ENCODE data around the gene NDFIP1.
"Not testable (repeated sequence)": the region's sequence is repeated elsewhere in the genome, so short reads cannot be mapped to it uniquely, and the experiment has no call there.

NDFIP1 gene

DNA sequence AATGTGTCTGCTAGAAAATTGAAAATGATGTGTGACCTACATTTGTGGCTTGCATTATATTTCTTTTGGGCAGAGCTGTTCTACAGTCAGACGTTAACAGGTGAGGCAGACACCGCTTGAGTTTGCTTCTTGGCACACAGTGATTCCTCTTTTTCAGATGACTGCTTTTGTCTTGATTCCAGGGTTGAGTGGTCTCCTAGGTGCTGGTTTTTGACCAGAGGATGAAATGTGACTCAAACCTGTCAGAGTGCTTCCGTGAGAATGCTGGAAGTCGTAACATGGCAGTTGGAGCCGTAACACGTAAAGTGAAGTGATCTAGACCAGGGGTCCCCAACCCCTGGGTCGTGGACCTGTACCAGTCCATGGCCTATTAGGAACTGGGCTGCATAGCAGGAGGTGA is 28.3 kb upstream of the NDFIP1 start:
- no peaks in the 10 kb centered on the region for H3K9me3 Mint-ChIP-seq
- no peaks in the 10 kb centered on the region for H3K27me3 Mint-ChIP-seq (ENCODE audit: low read depth)
- no peaks in the 10 kb centered on the region for H3K36me3 Mint-ChIP-seq (ENCODE audit: low read depth)
- H3K27ac Mint-ChIP-seq: no peak overlapping the region
- H3K4me3 Mint-ChIP-seq: no peak overlapping the region
- H3K4me1 Mint-ChIP-seq (ENCODE audit: low read depth): peaks cover 4% of the 10 kb centered on the region
- no peak for DNase-seq (ENCODE audit: low spot score)

DNA sequence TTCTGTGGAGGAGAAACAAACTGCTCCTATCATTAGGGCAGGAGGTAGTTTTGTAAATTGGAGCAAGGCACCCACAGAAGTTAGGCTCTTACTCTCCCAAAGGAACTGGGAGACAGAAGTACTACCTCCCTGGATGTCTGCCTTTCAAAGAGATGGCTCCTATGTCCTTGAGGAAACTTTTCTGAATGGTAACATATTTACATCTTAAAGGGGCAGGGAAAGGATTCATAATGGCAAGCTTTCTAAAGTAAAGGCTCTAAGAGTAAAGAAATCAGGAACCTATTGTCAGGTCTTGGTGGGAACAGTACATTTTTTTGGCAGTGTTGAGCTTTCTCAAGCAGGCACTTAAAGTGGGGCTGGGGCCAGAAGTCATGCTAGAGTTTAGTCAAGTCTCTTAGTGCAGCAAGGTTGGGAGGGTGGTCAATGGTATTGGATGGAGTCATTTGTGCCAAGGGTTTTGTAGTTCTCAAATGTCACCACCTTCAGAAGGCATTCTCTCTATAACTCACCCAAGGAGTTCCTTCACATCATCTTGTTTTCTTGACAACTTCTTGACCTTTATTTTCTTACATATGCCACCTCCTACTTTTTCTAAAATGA is 26.3 kb upstream of the NDFIP1 start:
- peak; percentile 56 for DNase-seq (ENCODE audit: low spot score)
- Mint-ChIP-seq H3K27ac (peak overlapping the region; percentile 34), H3K4me1 (ENCODE audit: low read depth) (peaks cover 6% of the 10 kb centered on the region), H3K4me3 (no peak overlapping the region), H3K9me3 (no peaks in the 10 kb centered on the region), H3K27me3 (ENCODE audit: low read depth) (no peaks in the 10 kb centered on the region), H3K36me3 (ENCODE audit: low read depth) (no peaks in the 10 kb centered on the region)

DNA sequence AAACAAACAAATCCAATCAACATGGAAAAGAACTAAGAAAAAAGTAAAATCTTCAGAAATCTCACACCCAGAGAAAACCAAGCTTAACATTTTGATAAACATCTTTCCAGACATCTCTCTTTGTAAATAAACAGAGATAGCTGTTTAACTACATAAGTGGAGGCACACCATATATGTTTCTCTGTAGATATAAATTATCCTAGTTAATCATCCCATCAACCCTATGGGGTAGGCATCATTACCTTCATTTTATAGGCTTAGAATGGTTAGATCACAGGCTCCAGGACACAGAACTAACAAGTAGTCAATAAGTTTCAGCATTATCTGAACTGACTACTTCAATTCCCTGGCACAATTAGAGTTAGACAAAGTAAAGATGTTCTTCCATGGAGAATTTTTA is 22.4 kb upstream of the NDFIP1 start:
- Mint-ChIP-seq H3K4me3 (no peak overlapping the region), H3K27ac (no peak overlapping the region), H3K9me3 (no peaks in the 10 kb centered on the region), H3K27me3 (ENCODE audit: low read depth) (no peaks in the 10 kb centered on the region), H3K4me1 (ENCODE audit: low read depth) (peaks cover 24% of the 10 kb centered on the region), H3K36me3 (ENCODE audit: low read depth) (no peaks in the 10 kb centered on the region)
- DNase-seq (ENCODE audit: low spot score): no peak

DNA sequence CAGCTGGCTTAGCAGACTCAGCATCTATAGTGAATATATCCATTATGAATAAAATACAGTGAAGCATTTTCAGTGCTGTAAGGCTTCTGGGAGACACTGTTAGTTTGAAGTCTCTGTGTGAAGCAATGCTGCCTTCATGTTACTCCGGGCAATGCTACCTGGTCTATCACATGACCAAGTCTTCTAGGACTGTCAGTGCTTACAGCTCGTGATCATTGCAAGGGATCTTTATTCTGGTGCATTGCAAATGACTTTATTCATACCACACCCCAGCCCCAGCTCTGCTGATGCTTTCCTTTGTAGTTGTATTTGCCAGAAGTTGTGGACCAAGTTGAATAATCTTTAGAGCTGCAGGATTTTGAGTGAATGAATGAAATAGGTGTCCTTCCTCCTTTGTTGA is 21.9 kb upstream of the NDFIP1 start:
- Mint-ChIP-seq H3K4me3 (no peak overlapping the region), H3K4me1 (ENCODE audit: low read depth) (peaks cover 24% of the 10 kb centered on the region), H3K36me3 (ENCODE audit: low read depth) (no peaks in the 10 kb centered on the region), H3K9me3 (no peaks in the 10 kb centered on the region), H3K27me3 (ENCODE audit: low read depth) (no peaks in the 10 kb centered on the region), H3K27ac (no peak overlapping the region)
- no peak for DNase-seq (ENCODE audit: low spot score)

DNA sequence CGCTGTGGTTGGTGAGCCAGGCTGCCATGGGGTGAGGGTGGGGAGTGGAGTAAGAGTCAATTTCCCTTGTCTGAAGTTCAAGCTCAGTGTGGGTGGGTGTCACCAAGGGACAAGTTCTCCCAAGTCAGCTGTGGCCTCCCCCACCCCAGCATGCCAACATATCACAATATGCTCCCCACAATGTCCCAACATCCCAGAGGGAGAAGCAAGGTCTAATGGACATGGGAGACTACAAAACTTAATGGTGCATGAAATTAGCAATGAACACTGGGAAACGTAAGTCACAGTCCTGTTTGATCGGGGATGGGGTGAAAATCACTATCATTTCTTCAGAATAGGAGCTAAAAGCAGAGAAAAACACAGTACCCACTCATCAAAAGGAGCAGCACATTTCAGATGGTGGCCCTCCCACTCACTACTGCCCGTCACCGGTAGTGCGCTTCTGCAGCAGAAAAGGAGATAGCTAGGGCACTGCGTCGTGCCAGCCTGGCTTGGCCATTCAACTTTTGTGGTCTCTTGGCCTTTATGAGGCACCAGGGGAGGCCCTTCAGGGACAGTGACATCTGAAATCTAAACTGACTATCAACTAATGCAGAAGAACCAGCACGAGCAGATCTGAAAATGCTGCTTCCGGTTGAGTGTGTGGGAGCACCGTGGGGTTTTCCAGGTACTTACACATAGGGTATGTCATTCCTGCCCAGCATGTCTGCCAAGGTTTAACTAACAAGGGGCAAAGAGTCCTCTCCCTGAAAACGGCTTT is 20.5 kb upstream of the NDFIP1 start:
- peak overlapping the region; percentile 33 for H3K4me3 Mint-ChIP-seq
- H3K36me3 Mint-ChIP-seq (ENCODE audit: low read depth): no peaks in the 10 kb centered on the region
- peak overlapping the region; percentile 41 for H3K27ac Mint-ChIP-seq
- no peaks in the 10 kb centered on the region for H3K27me3 Mint-ChIP-seq (ENCODE audit: low read depth)
- H3K4me1 Mint-ChIP-seq (ENCODE audit: low read depth): peaks cover 20% of the 10 kb centered on the region
- H3K9me3 Mint-ChIP-seq: no peaks in the 10 kb centered on the region
- DNase-seq (ENCODE audit: low spot score): peak; percentile 65

DNA sequence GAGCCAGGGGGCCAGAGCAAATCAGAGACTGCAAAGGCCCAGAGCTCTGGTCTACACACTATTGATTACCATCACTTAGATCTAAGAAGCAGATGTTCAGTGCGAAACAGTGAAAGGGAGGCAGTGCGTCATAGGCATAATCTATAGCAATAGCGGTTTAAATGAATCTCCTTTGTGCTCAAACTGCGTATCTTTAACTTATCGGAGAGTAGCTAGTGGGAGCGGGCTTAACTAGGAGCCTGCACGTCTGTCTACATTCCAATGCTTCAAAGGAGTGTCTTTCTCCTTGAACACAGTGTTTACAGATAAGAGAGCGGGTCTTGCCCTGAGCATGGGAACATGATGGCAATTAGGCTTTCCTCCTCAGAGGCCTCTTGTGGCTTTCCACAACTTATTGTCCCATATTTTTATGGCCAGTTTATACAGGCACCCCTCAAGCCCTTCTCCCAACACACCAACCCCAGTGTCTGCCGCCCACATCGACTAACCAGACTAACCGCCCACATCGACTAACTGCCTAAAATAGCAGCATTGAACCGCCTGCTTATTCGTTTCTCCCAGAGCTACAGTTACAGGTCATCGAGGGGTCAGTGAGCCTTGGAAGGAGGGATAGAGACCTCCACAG is 19.6 kb upstream of the NDFIP1 start:
- Mint-ChIP-seq H3K4me3 (peak overlapping the region; percentile 33), H3K27ac (peak overlapping the region; percentile 41), H3K4me1 (ENCODE audit: low read depth) (peaks cover 22% of the 10 kb centered on the region)
- not testable (repeated sequence) for H3K27me3 Mint-ChIP-seq (ENCODE audit: low read depth); H3K36me3 Mint-ChIP-seq (ENCODE audit: low read depth); H3K9me3 Mint-ChIP-seq
- peak; percentile 25 for DNase-seq (ENCODE audit: low spot score)

DNA sequence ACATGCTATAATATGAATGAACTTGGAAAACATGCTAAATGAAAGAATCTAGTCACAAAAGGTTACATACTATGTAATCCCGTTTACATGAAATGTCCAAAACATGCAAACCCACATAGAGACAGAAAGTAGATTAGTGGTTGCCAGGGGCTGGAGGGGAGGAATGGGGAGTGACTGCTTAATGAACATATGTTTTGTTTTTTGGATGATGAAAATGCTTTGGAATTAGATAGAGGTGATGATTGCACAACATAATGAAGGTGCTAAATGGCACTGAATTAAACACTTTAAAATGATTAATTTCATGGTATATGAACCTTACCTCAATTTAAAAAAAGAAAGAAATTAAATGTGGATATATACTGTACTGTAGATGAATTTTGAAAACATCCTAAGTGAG is 17.6 kb upstream of the NDFIP1 start:
- peaks cover 40% of the 10 kb centered on the region for H3K4me1 Mint-ChIP-seq (ENCODE audit: low read depth)
- no peak overlapping the region for H3K4me3 Mint-ChIP-seq

DNA sequence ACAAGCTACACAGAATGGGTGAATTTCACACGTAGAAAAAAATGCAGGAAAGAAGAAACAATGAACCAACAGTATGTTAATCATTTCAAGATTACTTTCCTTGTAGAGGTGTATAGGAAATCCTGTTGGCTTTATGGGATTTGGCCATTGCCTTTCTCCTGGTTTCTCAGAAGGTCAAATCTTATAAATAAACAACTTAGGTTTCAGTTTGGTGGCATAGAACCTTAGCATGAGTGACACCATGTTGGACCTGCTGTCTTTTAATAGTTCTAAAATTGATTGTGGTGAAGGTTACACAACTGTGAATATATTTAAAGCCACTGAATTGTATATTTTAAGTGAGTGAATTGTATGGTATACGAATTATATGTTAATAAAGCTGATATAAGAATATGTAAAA is 16.7 kb upstream of the NDFIP1 start:
- Mint-ChIP-seq H3K36me3 (ENCODE audit: low read depth) (no peaks in the 10 kb centered on the region), H3K4me1 (ENCODE audit: low read depth) (peaks cover 42% of the 10 kb centered on the region), H3K9me3 (no peaks in the 10 kb centered on the region), H3K27me3 (ENCODE audit: low read depth) (no peaks in the 10 kb centered on the region), H3K27ac (no peak overlapping the region), H3K4me3 (no peak overlapping the region)
- no peak for DNase-seq (ENCODE audit: low spot score)

More for the DNA sequence above, 17.6 kb upstream of the NDFIP1 start:
- DNase-seq (ENCODE audit: low spot score): no peak
- no peaks in the 10 kb centered on the region for H3K9me3 Mint-ChIP-seq
- H3K27ac Mint-ChIP-seq: no peak overlapping the region
- no peaks in the 10 kb centered on the region for H3K36me3 Mint-ChIP-seq (ENCODE audit: low read depth)
- H3K27me3 Mint-ChIP-seq (ENCODE audit: low read depth): no peaks in the 10 kb centered on the region

DNA sequence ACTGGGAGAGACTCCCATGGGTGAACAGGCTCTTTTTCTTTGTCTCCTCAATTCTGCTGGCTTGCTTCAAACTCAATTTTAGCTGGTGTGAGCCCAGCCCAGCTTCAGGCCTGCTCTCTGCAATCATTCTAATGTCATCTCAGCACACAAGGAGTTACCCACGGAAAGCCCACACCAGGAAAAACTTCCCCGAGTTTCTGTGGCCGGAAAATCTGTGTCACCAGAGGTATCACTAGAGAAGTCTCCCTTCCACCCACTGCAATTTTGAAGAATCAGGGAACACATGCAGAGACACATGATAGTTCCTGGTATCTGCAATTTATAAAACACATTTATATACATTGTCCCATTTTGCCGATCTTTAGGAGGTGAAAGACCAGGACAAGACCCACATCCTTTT is 13.5 kb upstream of the NDFIP1 start:
- Mint-ChIP-seq H3K9me3 (no peaks in the 10 kb centered on the region), H3K4me1 (ENCODE audit: low read depth) (peaks cover 36% of the 10 kb centered on the region), H3K36me3 (ENCODE audit: low read depth) (no peaks in the 10 kb centered on the region), H3K27me3 (ENCODE audit: low read depth) (no peaks in the 10 kb centered on the region), H3K4me3 (peak overlapping the region; percentile 68), H3K27ac (peak overlapping the region; percentile 90)
- peak; percentile 81 for DNase-seq (ENCODE audit: low spot score)

DNA sequence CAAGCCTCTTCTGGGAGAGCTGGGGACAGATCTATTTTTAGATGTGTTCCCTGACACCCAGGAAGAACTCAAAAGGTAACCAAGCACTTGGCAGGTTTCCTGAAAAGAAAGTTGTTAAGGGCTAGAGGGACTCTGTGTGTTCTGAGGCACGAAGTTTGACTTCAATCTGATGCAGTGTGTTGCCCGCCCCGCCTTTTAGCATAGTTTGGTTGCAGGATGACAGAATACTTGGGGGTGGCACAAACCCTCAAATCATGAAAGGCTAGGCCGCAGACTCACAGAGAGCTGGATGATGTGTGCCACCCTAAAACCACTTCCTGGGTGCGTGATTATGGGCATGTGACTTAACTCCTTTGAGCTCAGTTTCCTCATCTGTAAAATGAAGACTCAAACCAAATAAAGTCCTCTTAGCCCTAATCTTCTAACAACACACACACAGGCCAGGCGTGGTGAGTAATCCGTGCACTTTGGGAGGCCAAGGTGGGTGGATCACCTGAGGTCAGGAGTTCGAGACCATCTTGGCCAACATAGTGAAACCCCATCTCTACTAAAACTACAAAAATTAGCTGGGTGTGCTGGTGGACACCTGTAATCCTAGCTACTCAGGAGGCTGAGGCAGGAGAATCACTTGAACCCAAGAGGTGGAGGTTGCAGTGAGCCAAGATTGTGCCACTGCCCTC is 12.8 kb upstream of the NDFIP1 start:
- peak; percentile 89 for DNase-seq (ENCODE audit: low spot score)
- Mint-ChIP-seq H3K36me3 (ENCODE audit: low read depth) (no peaks in the 10 kb centered on the region), H3K4me1 (ENCODE audit: low read depth) (peaks cover 38% of the 10 kb centered on the region), H3K4me3 (peak overlapping the region; percentile 68), H3K9me3 (no peaks in the 10 kb centered on the region), H3K27me3 (ENCODE audit: low read depth) (no peaks in the 10 kb centered on the region), H3K27ac (peak overlapping the region; percentile 90)

DNA sequence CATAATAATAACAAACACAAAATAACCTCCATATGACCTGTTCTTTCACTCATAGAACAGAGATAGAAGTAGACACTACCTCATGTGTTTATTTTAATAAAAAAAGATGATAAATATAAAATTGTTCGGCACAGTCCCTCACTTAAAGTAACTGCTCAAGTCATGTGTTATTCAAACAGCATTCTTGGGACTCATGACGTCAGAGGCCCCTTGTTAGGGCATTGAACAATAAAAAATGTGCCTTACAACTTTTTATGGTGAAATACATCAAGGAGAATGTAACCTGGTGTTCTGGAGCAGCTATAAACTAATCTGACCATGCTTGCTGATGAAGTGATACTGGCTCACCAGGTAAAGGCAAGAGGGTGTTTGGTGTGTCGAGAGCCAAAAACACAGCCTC is 12.2 kb upstream of the NDFIP1 start:
- no peaks in the 10 kb centered on the region for H3K36me3 Mint-ChIP-seq (ENCODE audit: low read depth)
- no peak for DNase-seq (ENCODE audit: low spot score)
- no peaks in the 10 kb centered on the region for H3K9me3 Mint-ChIP-seq
- H3K27me3 Mint-ChIP-seq (ENCODE audit: low read depth): no peaks in the 10 kb centered on the region
- no peak overlapping the region for H3K27ac Mint-ChIP-seq
- H3K4me3 Mint-ChIP-seq: no peak overlapping the region
- H3K4me1 Mint-ChIP-seq (ENCODE audit: low read depth): peaks cover 39% of the 10 kb centered on the region

DNA sequence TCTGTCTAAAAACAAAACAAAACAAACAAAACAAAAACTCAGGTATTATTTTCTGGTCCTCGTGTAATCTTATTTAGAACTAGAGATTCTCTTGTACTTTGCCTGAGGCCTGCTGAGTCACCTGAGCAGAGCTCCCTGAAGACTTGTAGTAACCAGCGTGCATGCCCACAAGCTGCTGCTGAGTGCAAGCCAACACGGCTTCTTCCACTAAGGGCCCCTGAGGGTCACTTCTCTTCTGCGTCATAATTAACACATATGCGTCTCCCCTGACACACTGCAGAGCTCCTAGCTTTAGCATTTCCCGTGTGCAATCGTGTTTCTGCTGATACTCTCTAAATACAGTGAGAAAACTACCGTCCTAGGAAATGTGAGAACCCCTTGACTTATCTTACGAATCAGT is 10.9 kb upstream of the NDFIP1 start:
- Mint-ChIP-seq H3K4me1 (ENCODE audit: low read depth) (peaks cover 39% of the 10 kb centered on the region), H3K27me3 (ENCODE audit: low read depth) (no peaks in the 10 kb centered on the region), H3K9me3 (no peaks in the 10 kb centered on the region), H3K4me3 (no peak overlapping the region), H3K27ac (peak overlapping the region; percentile 55), H3K36me3 (ENCODE audit: low read depth) (no peaks in the 10 kb centered on the region)
- no peak for DNase-seq (ENCODE audit: low spot score)

DNA sequence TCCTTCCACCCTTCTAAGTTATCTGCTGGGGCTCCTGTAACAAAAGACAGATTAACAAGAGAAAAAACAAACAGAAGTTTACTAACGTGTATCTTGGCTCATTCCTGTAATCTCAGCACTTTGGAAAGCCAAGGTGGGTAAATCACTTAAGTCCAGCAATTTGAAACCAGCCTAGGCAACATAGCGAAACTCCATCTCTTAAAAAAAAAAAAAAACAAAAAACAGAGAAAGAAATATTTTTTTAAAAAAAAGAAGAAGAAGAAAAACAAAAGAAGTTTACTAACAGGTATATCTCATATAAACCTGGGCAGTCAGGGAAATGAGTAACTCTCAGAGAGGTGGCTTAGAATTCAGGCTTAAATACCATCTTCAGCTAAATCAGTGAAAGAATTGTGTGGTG is 10.3 kb upstream of the NDFIP1 start:
- Mint-ChIP-seq H3K27me3 (ENCODE audit: low read depth) (no peaks in the 10 kb centered on the region), H3K4me3 (no peak overlapping the region), H3K4me1 (ENCODE audit: low read depth) (peaks cover 42% of the 10 kb centered on the region), H3K36me3 (ENCODE audit: low read depth) (no peaks in the 10 kb centered on the region), H3K27ac (no peak overlapping the region), H3K9me3 (no peaks in the 10 kb centered on the region)
- no peak for DNase-seq (ENCODE audit: low spot score)

DNA sequence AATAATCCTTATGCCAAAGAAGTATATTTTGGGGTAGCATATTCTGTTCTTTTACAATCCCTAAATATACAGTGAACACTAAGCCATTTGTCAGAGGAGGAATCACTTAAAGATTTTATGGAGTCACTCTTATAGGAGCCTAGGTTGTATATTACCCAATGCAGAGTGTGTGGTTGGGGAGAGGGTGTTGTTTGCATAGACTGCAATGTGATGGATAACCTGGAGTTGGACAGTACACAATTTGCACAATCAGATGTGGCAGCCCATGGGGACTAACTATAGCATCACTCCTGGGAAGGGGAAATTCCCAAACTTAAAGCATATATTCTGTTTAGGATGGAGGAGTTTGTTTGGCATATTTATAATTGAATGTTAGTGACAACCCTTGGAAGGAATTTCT is 9.6 kb upstream of the NDFIP1 start:
- no peaks in the 10 kb centered on the region for H3K36me3 Mint-ChIP-seq (ENCODE audit: low read depth)
- H3K9me3 Mint-ChIP-seq: no peaks in the 10 kb centered on the region
- no peak for DNase-seq (ENCODE audit: low spot score)
- H3K4me1 Mint-ChIP-seq (ENCODE audit: low read depth): peaks cover 40% of the 10 kb centered on the region
- H3K4me3 Mint-ChIP-seq: no peak overlapping the region
- H3K27me3 Mint-ChIP-seq (ENCODE audit: low read depth): no peaks in the 10 kb centered on the region
- H3K27ac Mint-ChIP-seq: no peak overlapping the region

Measured in T-helper 2 cell treated with Interferon-gamma antibody and Interleukin-4, amounts not matched to agents 5 μg/mL and 100 μg/mL, for 36 hours (primary cell).